SIG-M5 (cell line): ENCODE measurements around the gene DCAF8L2.
"Not testable (repeated sequence)": the region's sequence is repeated elsewhere in the genome, so short reads cannot be mapped to it uniquely, and the experiment has no call there.

ENCODE experiments used
- DNase-seq: peaks from one replicate; lab custom pipeline; 2025; lab: John Stamatoyannopoulos, UW

Gene DCAF8L2

DNA sequence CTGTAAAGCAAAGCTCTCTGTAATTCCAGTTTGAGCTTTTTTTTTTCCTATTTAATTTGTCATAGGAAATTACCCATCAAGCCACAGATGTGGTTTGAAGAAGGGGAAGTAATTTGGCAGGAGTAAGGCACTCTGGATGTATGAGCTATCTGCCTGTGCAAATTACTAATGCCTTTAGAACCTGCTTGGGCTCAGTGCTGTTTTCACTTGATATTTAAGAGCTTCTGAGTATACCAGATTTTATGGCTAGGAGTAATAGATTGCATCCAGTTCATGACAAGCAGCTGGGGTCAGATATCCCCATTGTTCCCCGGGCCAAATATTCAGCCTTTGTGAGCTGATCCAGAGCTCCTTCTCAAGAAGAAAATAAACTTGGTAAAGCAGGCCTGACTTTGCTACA is 89.1 kb downstream of the DCAF8L2 start:
- DNase-seq: no peak

- no peak for DNase-seq
Observed at GRCh38 chrX:27680726-27681125, 90.6 kb downstream of the DCAF8L2 start.

DNA sequence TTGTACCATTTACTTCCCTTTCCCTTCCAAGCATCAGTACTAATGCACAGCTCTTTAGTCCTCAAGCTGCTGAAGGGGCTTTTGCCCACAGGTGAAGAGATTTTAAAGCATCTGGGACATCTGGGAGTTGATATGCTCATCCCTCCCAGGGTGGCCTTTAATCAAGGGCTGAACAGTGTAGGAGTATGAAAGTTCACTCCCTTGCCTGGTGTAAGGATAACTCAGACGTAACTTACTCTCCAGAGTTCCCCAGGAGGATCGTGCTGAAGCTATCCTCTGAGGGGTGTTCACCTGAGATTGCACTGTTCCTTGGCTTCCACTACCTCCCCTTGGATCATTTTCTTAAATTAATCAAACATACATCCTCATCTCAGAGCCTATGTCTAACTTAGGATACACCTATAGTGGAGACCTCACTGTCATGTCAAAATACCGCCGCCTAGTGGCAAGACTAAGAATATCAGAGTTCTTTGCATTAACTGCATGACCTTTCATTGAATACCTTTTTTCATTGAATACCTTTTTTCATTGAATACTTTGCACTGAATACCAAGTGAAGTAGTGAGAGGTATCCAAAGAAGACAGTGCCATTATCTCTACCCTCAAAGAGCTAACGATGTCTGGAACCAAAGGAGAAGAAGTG is 93.5 kb downstream of the DCAF8L2 start:
- not testable (repeated sequence) for DNase-seq

GRCh38 chrX:27694667-27695066 is 104.5 kb downstream of the DCAF8L2 start:
- DNase-seq: no peak

DNA sequence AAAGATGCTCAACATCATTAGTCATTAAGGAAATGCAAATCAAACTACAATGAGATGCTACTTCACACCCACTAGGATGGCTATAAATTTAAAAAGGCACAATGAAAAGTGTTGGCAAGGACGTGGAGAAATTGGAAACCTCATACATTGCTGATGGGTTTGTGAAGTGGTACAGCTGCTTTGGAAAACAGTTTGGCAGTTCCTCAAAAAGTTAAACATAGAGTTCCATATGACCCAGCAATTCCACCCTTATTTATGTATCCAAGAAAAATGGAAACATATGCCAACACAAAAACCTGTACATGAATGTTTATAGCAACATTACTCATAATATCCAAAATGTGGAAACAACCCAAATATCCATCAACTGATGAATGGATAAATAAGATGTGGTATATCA is 116.4 kb downstream of the DCAF8L2 start:
- no peak for DNase-seq

DNA sequence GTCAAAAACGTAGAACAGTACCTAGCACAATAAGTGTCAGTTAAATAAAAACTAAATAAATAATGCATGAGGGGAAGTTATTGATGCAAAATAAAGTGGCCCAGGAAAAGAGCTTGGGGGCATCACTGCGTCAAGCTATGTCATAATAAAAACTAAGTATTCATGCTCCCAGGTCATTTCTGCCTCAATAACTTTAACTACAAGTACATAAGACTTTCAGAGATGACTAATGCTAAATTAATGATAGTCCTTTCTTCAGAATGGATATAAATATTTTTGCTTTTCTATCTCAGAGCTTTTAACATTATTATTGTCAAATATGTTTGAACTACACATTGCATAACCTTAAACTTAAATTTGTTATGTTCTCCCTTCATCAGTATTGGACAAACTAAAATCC is 125.5 kb downstream of the DCAF8L2 start:
- no peak for DNase-seq

DNA sequence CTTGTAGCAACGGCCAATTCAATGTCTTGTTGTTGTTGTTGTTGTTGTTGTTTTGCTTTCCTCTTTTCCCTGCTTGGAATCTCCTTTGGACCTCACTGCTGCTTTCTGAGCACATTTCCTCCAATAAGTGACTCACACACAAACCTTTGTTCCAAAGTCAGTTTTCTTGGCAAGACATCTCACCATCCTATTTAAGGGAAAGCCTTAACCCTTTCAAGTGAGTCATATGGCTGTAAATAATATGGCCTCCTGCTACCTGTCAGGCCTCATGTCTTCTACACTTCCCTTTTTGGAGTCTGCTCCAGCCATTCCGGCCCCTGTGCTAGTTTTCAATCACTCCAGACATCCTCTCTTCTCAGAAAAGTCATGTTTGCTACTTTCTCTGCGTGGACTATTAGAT is 138.1 kb downstream of the DCAF8L2 start:
- DNase-seq: no peak

GRCh38 chrX:27731962-27732361 is 141.8 kb downstream of the DCAF8L2 start:
- no peak for DNase-seq

GRCh38 chrX:27735914-27736313 is 145.8 kb downstream of the DCAF8L2 start:
- no peak for DNase-seq

GRCh38 chrX:27740933-27741332 is 150.8 kb downstream of the DCAF8L2 start:
- DNase-seq: no peak

GRCh38 chrX:27743521-27743920 is 153.4 kb downstream of the DCAF8L2 start:
- not testable (repeated sequence) for DNase-seq

DNA sequence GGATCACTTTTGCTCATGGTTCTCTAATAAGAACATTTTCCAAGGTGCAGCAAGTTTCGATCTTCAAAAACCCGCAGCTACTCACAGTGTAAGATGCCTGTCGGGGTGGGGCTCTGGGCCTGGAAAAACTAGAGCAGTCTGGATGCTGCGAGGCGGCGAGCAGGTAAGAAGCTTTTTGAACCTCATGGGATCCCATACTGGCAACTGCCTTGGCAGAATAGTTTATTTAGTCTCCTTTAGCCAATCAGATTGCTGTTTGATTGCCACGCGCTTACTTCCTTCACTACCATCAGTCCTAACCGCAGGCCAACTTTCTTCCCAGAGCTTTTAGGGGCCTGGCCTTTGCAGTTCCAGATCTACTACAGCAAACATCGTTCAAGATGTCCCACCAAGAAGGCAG is 156.4 kb downstream of the DCAF8L2 start:
- no peak for DNase-seq

DNA sequence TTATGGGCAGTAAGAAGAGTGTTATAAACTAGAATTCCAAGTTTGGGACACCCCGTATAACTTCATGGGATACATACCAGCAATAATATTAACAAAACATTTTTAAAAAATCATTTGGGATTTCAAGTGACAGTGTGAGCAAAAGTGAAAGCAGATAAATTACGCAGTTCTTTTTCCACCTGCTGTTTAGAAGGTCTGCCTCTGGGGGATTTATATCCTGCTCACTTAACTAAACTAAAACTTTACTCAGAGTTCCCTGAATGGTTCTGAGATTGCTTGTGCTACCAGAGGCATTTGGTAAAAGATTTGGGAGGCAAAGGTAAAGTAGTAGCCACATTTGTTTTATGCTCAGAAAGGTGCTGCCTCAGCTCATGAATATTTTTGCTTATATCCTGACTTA is 160.2 kb downstream of the DCAF8L2 start:
- not testable (repeated sequence) for DNase-seq

DNA sequence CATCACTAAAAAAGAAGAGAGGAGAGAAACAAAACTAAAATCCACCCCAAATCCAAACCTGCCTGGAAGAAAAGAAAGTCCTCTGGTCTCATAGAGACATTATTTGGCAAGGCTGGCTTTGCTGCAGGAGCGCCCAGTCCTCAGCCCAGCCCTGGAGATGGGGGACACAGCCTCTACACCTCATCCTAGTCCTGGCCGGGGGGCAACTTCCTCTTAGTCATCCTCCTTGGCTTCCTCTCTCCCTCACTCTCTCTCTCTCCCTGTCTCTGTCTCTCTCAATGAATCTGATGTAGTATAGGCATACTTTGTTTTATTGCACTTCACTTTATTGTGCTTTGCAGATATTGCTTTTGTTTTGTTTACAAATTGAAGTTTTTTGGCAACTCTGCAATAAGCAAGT is 161.8 kb downstream of the DCAF8L2 start:
- no peak for DNase-seq

GRCh38 chrX:27765718-27766117 is 175.6 kb downstream of the DCAF8L2 start:
- DNase-seq: no peak

- DNase-seq: no peak
Observed at GRCh38 chrX:27767387-27767786, 177.2 kb downstream of the DCAF8L2 start.

GRCh38 chrX:27775984-27776383 is 185.8 kb downstream of the DCAF8L2 start:
- DNase-seq: no peak

DNA sequence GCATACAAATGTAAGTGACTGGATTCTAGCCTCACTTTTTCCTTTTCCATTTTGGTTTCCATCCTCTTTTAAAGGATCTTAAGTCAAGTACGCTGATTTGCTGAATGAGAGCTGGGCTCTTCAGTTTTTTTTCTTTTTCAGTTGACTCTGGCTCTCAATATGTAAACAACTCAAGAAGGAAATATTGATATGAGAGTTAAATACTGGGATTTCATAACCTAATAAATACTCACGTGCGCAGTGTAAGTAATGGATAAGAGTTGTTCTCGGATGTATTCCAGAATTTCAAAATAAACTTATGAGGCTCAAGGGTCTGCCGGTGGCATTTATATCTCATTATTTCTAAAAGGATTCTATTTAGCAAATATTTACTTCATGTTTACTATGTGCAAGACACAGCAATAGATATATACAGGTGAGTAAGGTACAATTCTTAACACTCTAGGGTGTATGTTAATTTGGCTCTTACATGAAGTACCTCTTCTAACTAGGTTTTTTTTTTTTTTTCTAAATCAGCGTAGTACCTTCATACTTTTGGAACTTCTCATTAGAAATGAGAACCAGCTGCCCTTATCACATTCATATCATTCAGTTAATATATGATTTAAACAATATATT is 206.6 kb downstream of the DCAF8L2 start:
- no peak for DNase-seq

DNA sequence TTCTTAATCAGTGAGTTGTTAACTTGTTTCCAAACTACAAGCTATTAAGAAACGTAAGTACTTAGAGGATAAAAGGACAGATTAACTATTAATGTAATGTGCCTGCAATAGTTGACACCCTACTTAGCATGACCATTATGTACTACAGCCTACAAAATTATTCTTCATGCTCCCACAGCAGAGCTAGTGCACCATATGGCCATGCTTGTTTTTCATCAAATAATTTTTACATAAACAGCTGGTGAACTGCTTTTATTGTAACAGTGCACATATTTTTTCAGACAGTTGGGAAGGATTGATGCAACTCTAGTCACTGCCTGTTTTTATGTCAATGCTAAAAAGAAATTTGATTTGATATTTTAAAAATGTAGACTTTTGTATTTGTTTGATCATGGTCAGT is 207.4 kb downstream of the DCAF8L2 start:
- DNase-seq: no peak
